AG09319 (cell line): ENCODE measurements around the gene CDKN2C.

Source experiments
- DNase-seq: peaks from one replicate; pipeline ENCODE4 v3.0.0-alpha.2; 2010; ENCODE audit warnings: low read depth; ENCODE audit errors: extremely low read depth
- CTCF ChIP-seq: IDR thresholded peaks from 2 replicates; pipeline ENCODE4 v1.5.1; 2011; ENCODE audit warnings: low read depth, mild to moderate bottlenecking, inconsistent platforms, low read length, moderate library complexity

CDKN2C gene

GRCh38 chr1:50978144-50978851 lies 8.3 kb downstream of the CDKN2C start:
- no peak for TF ChIP-seq CTCF
- no peak for DNase-seq

GRCh38 chr1:50978852-50979781 lies 9.1 kb downstream of the CDKN2C start:
- no peak for TF ChIP-seq CTCF
- DNase-seq, result no peak

- TF ChIP-seq CTCF, result no peak
- no peak for DNase-seq
These were observed 9.9 kb downstream of the CDKN2C start for GRCh38 chr1:50979937-50980336.

DNA sequence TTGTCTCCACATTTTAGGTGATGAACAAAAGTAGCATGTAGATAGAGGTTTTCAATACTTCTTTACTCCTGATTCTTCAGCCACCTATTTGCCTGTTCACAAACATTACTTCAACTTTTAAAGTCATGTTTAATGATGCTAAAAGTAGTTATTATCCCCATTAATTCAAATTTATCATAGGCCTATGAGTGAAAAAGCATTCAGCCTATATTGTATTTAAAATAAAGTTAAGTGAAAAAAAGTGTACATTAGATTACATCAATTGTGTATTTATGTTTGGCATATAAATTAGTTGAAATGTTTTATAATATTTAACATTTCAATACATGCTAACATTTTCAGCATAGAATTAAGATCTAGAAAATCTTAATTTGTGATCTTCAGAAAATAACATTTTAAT lies 10.5 kb downstream of the CDKN2C start:
- TF ChIP-seq CTCF, result no peak
- DNase-seq, result no peak

GRCh38 chr1:50981741-50982140 lies 11.7 kb downstream of the CDKN2C start:
- no peak for DNase-seq

DNA sequence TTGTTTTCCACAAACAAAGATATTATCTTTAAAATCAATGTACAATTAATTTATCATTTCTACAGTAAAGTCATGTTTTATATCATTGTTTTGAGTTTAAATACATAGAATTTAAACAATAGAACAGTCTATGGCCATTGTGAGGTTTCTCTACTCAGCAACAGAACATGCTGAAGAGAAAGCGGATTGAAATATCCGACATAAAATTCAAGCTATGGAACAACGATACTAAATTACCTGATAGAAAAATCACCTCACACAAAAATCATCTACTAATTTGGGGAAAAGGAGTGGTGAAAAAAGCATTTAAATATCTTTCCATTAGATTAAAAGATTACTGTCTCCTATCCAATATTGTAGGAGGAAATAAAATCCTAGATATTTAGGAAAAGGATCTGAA lies 12.6 kb downstream of the CDKN2C start:
- no peak for TF ChIP-seq CTCF

More at GRCh38 chr1:50981741-50982140, 11.7 kb downstream of the CDKN2C start:
- no peak for TF ChIP-seq CTCF

GRCh38 chr1:50983219-50983802 lies 13.3 kb downstream of the CDKN2C start:
- no peak for TF ChIP-seq CTCF
- no peak for DNase-seq

More for the DNA sequence above, 12.6 kb downstream of the CDKN2C start:
- no peak for DNase-seq
